Hepatocyte (in vitro differentiated cells): ENCODE measurements around the gene NOTCH1. TPM values are rescaled to one million over a fixed set of nuclear protein-coding genes. Genes with fewer than 3 reads are reported as not detected.

Source experiments
- DNase-seq: peaks from one replicate; pipeline ENCODE4 v3.0.0-alpha.2; 2016; ENCODE audit warnings: low spot score
- H2AFZ ChIP-seq: fragments of 200-600 bp; sonication (generic); 2 replicates; pipeline ENCODE4 v1.6.0; 2016; ENCODE audit warnings: antibody characterized with exemption, mild to moderate bottlenecking
- H3K27ac ChIP-seq: fragments of 200-600 bp; sonication (generic); 2 replicates; pipeline ENCODE4 v1.5.1; 2016; ENCODE audit warnings: mild to moderate bottlenecking
- H3K27me3 ChIP-seq: fragments of 200-600 bp; sonication (generic); 2 replicates; pipeline ENCODE4 v1.6.1; 2016
- H3K36me3 ChIP-seq: fragments of 200-600 bp; sonication (generic); replicated peaks from 2 replicates; pipeline ENCODE4 v1.5.1; 2016; ENCODE audit warnings: low read depth; ENCODE audit not compliant: insufficient read depth
- H3K4me1 ChIP-seq: fragments of 200-600 bp; sonication (generic); 2 replicates; pipeline ENCODE4 v1.5.1; 2016; ENCODE audit warnings: mild to moderate bottlenecking, moderate library complexity; ENCODE audit not compliant: insufficient read depth
- H3K4me2 ChIP-seq: fragments of 200-600 bp; sonication (generic); 2 replicates; pipeline ENCODE4 v1.6.0; 2016
- H3K4me3 ChIP-seq: fragments of 200-600 bp; sonication (generic); 2 replicates; pipeline ENCODE4 v1.5.1; 2016; ENCODE audit warnings: mild to moderate bottlenecking
- H3K79me2 ChIP-seq: fragments of 200-600 bp; sonication (generic); 2 replicates; pipeline ENCODE4 v1.6.0; 2017; ENCODE audit warnings: mild to moderate bottlenecking
- H3K9me2 ChIP-seq: fragments of 200-600 bp; sonication (generic); replicated peaks from 2 replicates; pipeline ENCODE4 v1.6.0; 2017; ENCODE audit warnings: mild to moderate bottlenecking; ENCODE audit not compliant: insufficient read depth
- H3K9me3 ChIP-seq: fragments of 200-600 bp; sonication (generic); 2 replicates; pipeline ENCODE4 v1.5.1; 2016; ENCODE audit warnings: low read depth, mild to moderate bottlenecking
- H4K20me1 ChIP-seq: fragments of 200-600 bp; sonication (generic); 2 replicates; pipeline ENCODE4 v1.6.0; 2016; ENCODE audit warnings: mild to moderate bottlenecking; ENCODE audit not compliant: insufficient read depth, poor library complexity, severe bottlenecking
- CTCF ChIP-seq: fragments of 200-600 bp; sonication (generic); IDR thresholded peaks from 2 replicates; pipeline ENCODE4 v1.5.1; 2016; ENCODE audit warnings: antibody characterized with exemption, mild to moderate bottlenecking; ENCODE audit not compliant: poor library complexity
- EZH2 ChIP-seq: fragments of 200-600 bp; sonication (generic); IDR thresholded peaks from 2 replicates; pipeline ENCODE4 v1.6.1; 2016; ENCODE audit warnings: antibody characterized with exemption, mild to moderate bottlenecking, borderline replicate concordance
- EZH2phosphoT487 ChIP-seq: fragments of 200-600 bp; sonication (generic); IDR thresholded peaks from one replicate; pipeline ENCODE4 v1.6.1; 2018; ENCODE audit warnings: antibody characterized with exemption, mild to moderate bottlenecking, low read depth, moderate library complexity; ENCODE audit not compliant: unreplicated experiment, severe bottlenecking
- WGBS: methylation state at CpG from one replicate; pipeline ENCODE4 v1.1.6; 2016; ENCODE audit warnings: low lambda C conversion rate; ENCODE audit errors: missing lambda C conversion rate; 5-methylcytosine and 5-hydroxymethylcytosine counted together
- polyA plus RNA-seq: library from polyadenylated mRNA; unstranded; fragments of >200 nt; fragmentation: Nextera tagmentation; extraction: Ambion mirVana; gene quantifications from 2 replicates; pipeline ENCODE4 v1.2.1, GENCODE V29; 2016
- total RNA-seq: library from RNA; depleted of rRNA; stranded (reverse); fragments of >200 nt; gene quantifications from 2 replicates; pipeline ENCODE4 v1.2.3, GENCODE V29; 2014

The NOTCH1 gene
- total and polyA plus RNA-seq, 2 experiments from 2014 or later = 5.3 to 6.5 TPM

GRCh38 chr9:136586391-136586953, 40.6 kb upstream of the NOTCH1 start:
- no peaks in the 10 kb centered on the region for H3K9me2 ChIP-seq
- H3K4me3 ChIP-seq = no peak overlapping the region
- H3K27me3 ChIP-seq = no peaks in the 10 kb centered on the region
- no peaks in the 10 kb centered on the region for H3K9me3 ChIP-seq
- WGBS = 88% methylated on average over 21 of the region's 21 CpGs
- H2AFZ ChIP-seq = no peak overlapping the region
- H3K27ac ChIP-seq = no peak overlapping the region
- TF ChIP-seq EZH2 = no peak
- no peak for TF ChIP-seq EZH2phosphoT487
- TF ChIP-seq CTCF = no peak
- no peaks in the 10 kb centered on the region for H3K36me3 ChIP-seq
- H3K79me2 ChIP-seq = no peaks in the 10 kb centered on the region
- H3K4me1 ChIP-seq = peaks cover 25% of the 10 kb centered on the region
- H3K4me2 ChIP-seq = peak overlapping the region; percentile 68
- H4K20me1 ChIP-seq = no peaks in the 10 kb centered on the region
- DNase-seq = no peak

DNA sequence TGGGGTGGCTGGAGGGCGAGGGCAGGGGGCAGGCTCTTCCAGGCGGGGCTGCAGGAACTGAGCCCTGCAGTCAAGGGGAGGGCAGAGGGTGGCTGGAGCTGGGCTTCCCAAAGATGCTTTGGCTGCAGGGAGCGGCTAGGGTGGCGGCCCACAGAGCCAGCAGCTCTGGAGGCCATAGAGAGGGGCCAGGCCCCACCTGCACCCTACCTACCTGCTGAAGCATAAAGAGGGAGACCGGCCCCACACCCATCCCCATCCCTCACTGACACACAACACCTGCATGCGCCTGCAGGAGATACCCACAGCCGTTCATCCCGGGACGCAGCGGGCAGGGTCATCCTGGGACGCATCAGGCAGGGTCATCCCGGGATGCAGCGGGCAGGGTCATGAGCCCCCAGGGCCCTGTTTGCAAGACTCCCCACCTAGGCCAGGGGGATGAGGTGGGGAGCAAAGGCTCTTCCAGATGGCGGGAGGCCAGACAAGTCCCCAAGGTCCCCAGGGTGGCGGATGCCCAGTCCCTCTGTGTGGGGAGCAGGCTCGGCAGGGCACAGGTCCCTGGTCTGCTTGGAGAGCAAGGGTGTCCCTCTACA, 39.8 kb upstream of the NOTCH1 start:
- Histone ChIP-seq H3K79me2 (no peaks in the 10 kb centered on the region), H3K27me3 (no peaks in the 10 kb centered on the region), H4K20me1 (no peaks in the 10 kb centered on the region), H3K9me3 (no peaks in the 10 kb centered on the region), H3K4me3 (no peak overlapping the region), H3K9me2 (no peaks in the 10 kb centered on the region), H3K4me1 (peaks cover 25% of the 10 kb centered on the region), H2AFZ (no peak overlapping the region), H3K4me2 (no peak overlapping the region), H3K27ac (no peak overlapping the region), H3K36me3 (no peaks in the 10 kb centered on the region)
- TF ChIP-seq CTCF (no peak), EZH2phosphoT487 (no peak), EZH2 (no peak)
- DNase-seq = no peak
- 94% methylated on average over 16 of the region's 16 CpGs for WGBS

- DNase-seq = peak; percentile 63
- H3K36me3 ChIP-seq = no peaks in the 10 kb centered on the region
- H3K4me1 ChIP-seq = peaks cover 25% of the 10 kb centered on the region
- H3K27ac ChIP-seq = no peak overlapping the region
- TF ChIP-seq CTCF (no peak), EZH2phosphoT487 (no peak), EZH2 (no peak)
- no peak overlapping the region for H3K4me2 ChIP-seq
- no peak overlapping the region for H3K4me3 ChIP-seq
- no peaks in the 10 kb centered on the region for H3K9me2 ChIP-seq
- H2AFZ ChIP-seq = no peak overlapping the region
- 55% methylated on average over 10 of the region's 10 CpGs for WGBS
- H4K20me1 ChIP-seq = no peaks in the 10 kb centered on the region
- no peaks in the 10 kb centered on the region for H3K27me3 ChIP-seq
- H3K79me2 ChIP-seq = no peaks in the 10 kb centered on the region
- no peaks in the 10 kb centered on the region for H3K9me3 ChIP-seq
These were observed 39.1 kb upstream of the NOTCH1 start for GRCh38 chr9:136584934-136585333.
